HepG2 (cell line): ENCODE measurements around the gene PPP1R9B. TPM values are rescaled to one million over a fixed set of nuclear protein-coding genes. Genes with fewer than 3 reads are reported as not detected.

Experiments
- CBX1 ChIP-seq: IDR thresholded peaks from one replicate; pipeline ENCODE4 v1.6.1; 2016; ENCODE audit warnings: antibody characterized with exemption, low read depth
- DPF2 ChIP-seq: sonication (generic); formaldehyde crosslinking; IDR thresholded peaks from 2 replicates; pipeline ENCODE4 v1.4.0; 2020; ENCODE audit warnings: mild to moderate bottlenecking, low read depth, missing genetic modification reagents, borderline replicate concordance
- HMG20B ChIP-seq: conservative IDR thresholded peaks from 2 replicates; pipeline ENCODE4 v1.6.1; 2016; ENCODE audit warnings: missing genetic modification reagents, missing compliant biosample characterization
- IKZF5 ChIP-seq: IDR thresholded peaks from 2 replicates; pipeline ENCODE4 v1.6.1; 2018; ENCODE audit warnings: missing genetic modification reagents, mild to moderate bottlenecking, missing compliant biosample characterization
- JDP2 ChIP-seq: sonication (generic); formaldehyde crosslinking; IDR thresholded peaks from 2 replicates; pipeline ENCODE4 v1.8.1; 2022; ENCODE audit warnings: missing genetic modification reagents, borderline replicate concordance
- MLLT10 ChIP-seq: sonication (generic); formaldehyde crosslinking; IDR thresholded peaks from 2 replicates; pipeline ENCODE4 v1.4.0; 2020; ENCODE audit warnings: missing genetic modification reagents
- MXD1 ChIP-seq: sonication (generic); formaldehyde crosslinking; IDR thresholded peaks from 2 replicates; pipeline ENCODE4 v1.4.0; 2020; ENCODE audit warnings: mild to moderate bottlenecking, missing genetic modification reagents
- NFKB2 ChIP-seq: sonication (generic); formaldehyde crosslinking; IDR thresholded peaks from 2 replicates; pipeline ENCODE4 v1.4.0; 2020; ENCODE audit warnings: missing genetic modification reagents, borderline replicate concordance
- NKX3-1 ChIP-seq: sonication (generic); formaldehyde crosslinking; IDR thresholded peaks from 2 replicates; pipeline ENCODE4 v1.5.0; 2020; ENCODE audit warnings: missing genetic modification reagents
- PAWR ChIP-seq: sonication (generic); formaldehyde crosslinking; IDR thresholded peaks from 2 replicates; pipeline ENCODE4 v1.4.0; 2020; ENCODE audit warnings: missing genetic modification reagents, mild to moderate bottlenecking, borderline replicate concordance
- SNAPC2 ChIP-seq: sonication (generic); formaldehyde crosslinking; IDR thresholded peaks from 2 replicates; pipeline ENCODE4 v1.8.1; 2022; ENCODE audit warnings: mild to moderate bottlenecking, missing genetic modification reagents
- SRF ChIP-seq: IDR thresholded peaks from 2 replicates; pipeline ENCODE4 v1.6.1; 2011; ENCODE audit warnings: mild to moderate bottlenecking, low read depth, low read length, moderate library complexity
- U2AF2 ChIP-seq: fragments of 200-400 bp; formaldehyde crosslinking; IDR thresholded peaks from 2 replicates; pipeline ENCODE4 v1.6.1; 2017; ENCODE audit warnings: low read depth, mild to moderate bottlenecking, low read length
- XBP1 ChIP-seq: sonication (generic); formaldehyde crosslinking; IDR thresholded peaks from 2 replicates; pipeline ENCODE4 v1.5.0; 2020; ENCODE audit warnings: missing genetic modification reagents
- ZNF276 ChIP-seq: sonication (generic); formaldehyde crosslinking; IDR thresholded peaks from 2 replicates; pipeline ENCODE4 v1.4.0; 2020; ENCODE audit warnings: mild to moderate bottlenecking, low read depth, missing genetic modification reagents
- ZNF512 ChIP-seq: sonication (generic); formaldehyde crosslinking; IDR thresholded peaks from 2 replicates; pipeline ENCODE4 v1.4.0; 2020; ENCODE audit warnings: mild to moderate bottlenecking, missing genetic modification reagents
- polyA plus RNA-seq, 8 experiments: library from polyadenylated mRNA; depleted of rRNA in 3 of 8; stranded (reverse) in 7 of 8; unstranded in 1 of 8; fragments of >200 nt; fragmentation: Illumina TruSeq in 4 of 8; extraction: Trizol in 4 of 8; gene quantifications; 2 replicates each; pipeline versions ENCODE4 v1.2.1 to v1.2.3, GENCODE V29; 2011 to 2016; ENCODE audit warnings: low read depth in 4 of 8, missing spikeins in 1 of 8, mixed read lengths in 1 of 8; ENCODE audit not compliant: insufficient read depth in 1 of 8
- total RNA-seq, 5 experiments: library from RNA; depleted of rRNA; stranded (reverse); fragments of >200 nt; fragmentation: Illumina TruSeq; extraction: Trizol; gene quantifications; 2 replicates each; pipeline ENCODE4 v1.2.3, GENCODE V29; 2016; ENCODE audit warnings: low read depth in 1 of 5
- TF ChIP-seq, protein P1 (sequence below): sonication (generic); formaldehyde crosslinking; IDR thresholded peaks from 2 replicates; pipeline ENCODE4 v1.4.0; 2020; ENCODE audit warnings: missing genetic modification reagents, borderline replicate concordance

Gene PPP1R9B
- total and polyA plus RNA-seq, 2 of the 13 experiments (the other 11 are each of a cell fraction or from before 2014, with no cell fraction given): 9.4 to 15.8 TPM

- TF ChIP-seq ZNF512 (CRISPR knock-in tag) (no peak), NKX3-1 (CRISPR knock-in tag) (no peak), MLLT10 (CRISPR knock-in tag) (no peak), ZNF276 (peak; percentile 80; the same call in 1 of the 2 replicates), JDP2 (CRISPR knock-in tag) (no peak), SNAPC2 (CRISPR knock-in tag) (no peak), IKZF5 (CRISPR knock-in tag) (peak; percentile 70; the same call in 1 of the 2 replicates), MXD1 (CRISPR knock-in tag) (no peak), XBP1 (no peak), U2AF2 (0 out of 2 replicates have a peak, but pooled peaks have one; percentile 18), NFKB2 (CRISPR knock-in tag) (no peak), DPF2 (CRISPR knock-in tag) (no peak; the same call in 1 of the 2 replicates), PAWR (no peak), HMG20B (0 out of 2 replicates have a peak, but pooled peaks have one; percentile 29), SRF (no peak), CBX1 (no peak)
- TF ChIP-seq, protein P1, sequence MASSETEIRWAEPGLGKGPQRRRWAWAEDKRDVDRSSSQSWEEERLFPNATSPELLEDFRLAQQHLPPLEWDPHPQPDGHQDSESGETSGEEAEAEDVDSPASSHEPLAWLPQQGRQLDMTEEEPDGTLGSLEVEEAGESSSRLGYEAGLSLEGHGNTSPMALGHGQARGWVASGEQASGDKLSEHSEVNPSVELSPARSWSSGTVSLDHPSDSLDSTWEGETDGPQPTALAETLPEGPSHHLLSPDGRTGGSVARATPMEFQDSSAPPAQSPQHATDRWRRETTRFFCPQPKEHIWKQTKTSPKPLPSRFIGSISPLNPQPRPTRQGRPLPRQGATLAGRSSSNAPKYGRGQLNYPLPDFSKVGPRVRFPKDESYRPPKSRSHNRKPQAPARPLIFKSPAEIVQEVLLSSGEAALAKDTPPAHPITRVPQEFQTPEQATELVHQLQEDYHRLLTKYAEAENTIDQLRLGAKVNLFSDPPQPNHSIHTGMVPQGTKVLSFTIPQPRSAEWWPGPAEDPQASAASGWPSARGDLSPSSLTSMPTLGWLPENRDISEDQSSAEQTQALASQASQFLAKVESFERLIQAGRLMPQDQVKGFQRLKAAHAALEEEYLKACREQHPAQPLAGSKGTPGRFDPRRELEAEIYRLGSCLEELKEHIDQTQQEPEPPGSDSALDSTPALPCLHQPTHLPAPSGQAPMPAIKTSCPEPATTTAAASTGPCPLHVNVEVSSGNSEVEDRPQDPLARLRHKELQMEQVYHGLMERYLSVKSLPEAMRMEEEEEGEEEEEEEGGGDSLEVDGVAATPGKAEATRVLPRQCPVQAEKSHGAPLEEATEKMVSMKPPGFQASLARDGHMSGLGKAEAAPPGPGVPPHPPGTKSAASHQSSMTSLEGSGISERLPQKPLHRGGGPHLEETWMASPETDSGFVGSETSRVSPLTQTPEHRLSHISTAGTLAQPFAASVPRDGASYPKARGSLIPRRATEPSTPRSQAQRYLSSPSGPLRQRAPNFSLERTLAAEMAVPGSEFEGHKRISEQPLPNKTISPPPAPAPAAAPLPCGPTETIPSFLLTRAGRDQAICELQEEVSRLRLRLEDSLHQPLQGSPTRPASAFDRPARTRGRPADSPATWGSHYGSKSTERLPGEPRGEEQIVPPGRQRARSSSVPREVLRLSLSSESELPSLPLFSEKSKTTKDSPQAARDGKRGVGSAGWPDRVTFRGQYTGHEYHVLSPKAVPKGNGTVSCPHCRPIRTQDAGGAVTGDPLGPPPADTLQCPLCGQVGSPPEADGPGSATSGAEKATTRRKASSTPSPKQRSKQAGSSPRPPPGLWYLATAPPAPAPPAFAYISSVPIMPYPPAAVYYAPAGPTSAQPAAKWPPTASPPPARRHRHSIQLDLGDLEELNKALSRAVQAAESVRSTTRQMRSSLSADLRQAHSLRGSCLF: no peak
Measured at GRCh38 chr17:50151937-50152547, 1.6 kb upstream of the PPP1R9B start (continued).
